Thymus (tissue), 14 donors: ENCODE measurements around the gene GPR75. TPM values are rescaled to one million over a fixed set of nuclear protein-coding genes. Genes with fewer than 3 reads are reported as not detected.

Experiments used
- DNase-seq, 9 donors: peaks; one replicate each; pipeline ENCODE4 v3.0.0-alpha.2; 2013; ENCODE audit warnings: low spot score in 9 of 9, low read depth in 6 of 9, missing footprints in 1 of 9
- H3K27ac ChIP-seq, 2 donors: one replicate each; pipeline ENCODE4 v1.5.1; 2013; ENCODE audit warnings: control low read depth in 1 of 2, low read depth in 1 of 2, low read length in 1 of 2, mild to moderate bottlenecking in 1 of 2, moderate library complexity in 1 of 2
- H3K27me3 ChIP-seq, 2 donors: one replicate each; pipeline ENCODE4 v1.5.1; 2013; ENCODE audit warnings: low read length in 1 of 2; ENCODE audit not compliant: control insufficient read depth in 2 of 2, insufficient read depth in 1 of 2
- H3K36me3 ChIP-seq, 2 donors: one replicate each; pipeline ENCODE4 v1.5.1; 2013; ENCODE audit warnings: low read length in 1 of 2, mild to moderate bottlenecking in 1 of 2, moderate library complexity in 1 of 2; ENCODE audit not compliant: control insufficient read depth in 2 of 2, insufficient read depth in 2 of 2
- H3K4me1 ChIP-seq, 2 donors: one replicate each; pipeline ENCODE4 v1.5.1; 2013; ENCODE audit warnings: low read length in 2 of 2; ENCODE audit not compliant: control insufficient read depth in 2 of 2, insufficient read depth in 2 of 2
- H3K4me3 ChIP-seq, 2 donors: one replicate each; pipeline ENCODE4 v1.5.1; 2013; ENCODE audit warnings: low read length in 2 of 2, control low read depth in 1 of 2, mild to moderate bottlenecking in 1 of 2
- H3K9me3 ChIP-seq, 2 donors: one replicate each; pipeline ENCODE4 v1.5.1; 2013; ENCODE audit warnings: low read length in 1 of 2, mild to moderate bottlenecking in 1 of 2; ENCODE audit not compliant: control insufficient read depth in 2 of 2, insufficient read depth in 1 of 2
- WGBS: extraction: QIAGEN DNeasy Blood & Tissue Kit; methylation state at CpG from one replicate; pipeline ENCODE4 v1.1.7; 2013; 5-methylcytosine and 5-hydroxymethylcytosine counted together
- long read RNA-seq, 10 donors: transcript quantifications; one replicate each; lab custom pipeline, GENCODE V29; 2026
- polyA plus RNA-seq: library from polyadenylated mRNA; stranded (reverse); fragments of 200-250 nt; gene quantifications from one replicate; pipeline ENCODE4 v1.2.3, GENCODE V29; 2013
- total RNA-seq: library from RNA; stranded (reverse); fragments of 120-200 nt; gene quantifications from one replicate; pipeline ENCODE4 v1.2.4, GENCODE V29; 2013
- donor health status: healthy.

GPR75 gene
- total RNA-seq (0.57 TPM), polyA plus RNA-seq (0.50 TPM)
- long read RNA-seq, donor 1 = 0 reads
- long read RNA-seq, donor 2 = 0 reads
- long read RNA-seq, donor 3 = 0 reads
- long read RNA-seq, donor 4, partial matches to known transcripts = 0 of 1 reads
- long read RNA-seq, donor 4, other reads (novel, unspliced or antisense) = 0 of 1 reads
- long read RNA-seq, donor 5 = 0 reads
- long read RNA-seq, donor 6 = 0 reads
- long read RNA-seq, donor 7, partial matches to known transcripts = 0 of 1 reads
- long read RNA-seq, donor 7, other reads (novel, unspliced or antisense) = 0 of 1 reads
- long read RNA-seq, donor 8, partial matches to known transcripts = 0 of 1 reads
- long read RNA-seq, donor 8, other reads (novel, unspliced or antisense) = 0 of 1 reads
- long read RNA-seq, donor 9, partial matches to known transcripts = 0 of 1 reads
- long read RNA-seq, donor 9, other reads (novel, unspliced or antisense) = 0 of 1 reads
- long read RNA-seq, donor 10 = 0 reads

DNA sequence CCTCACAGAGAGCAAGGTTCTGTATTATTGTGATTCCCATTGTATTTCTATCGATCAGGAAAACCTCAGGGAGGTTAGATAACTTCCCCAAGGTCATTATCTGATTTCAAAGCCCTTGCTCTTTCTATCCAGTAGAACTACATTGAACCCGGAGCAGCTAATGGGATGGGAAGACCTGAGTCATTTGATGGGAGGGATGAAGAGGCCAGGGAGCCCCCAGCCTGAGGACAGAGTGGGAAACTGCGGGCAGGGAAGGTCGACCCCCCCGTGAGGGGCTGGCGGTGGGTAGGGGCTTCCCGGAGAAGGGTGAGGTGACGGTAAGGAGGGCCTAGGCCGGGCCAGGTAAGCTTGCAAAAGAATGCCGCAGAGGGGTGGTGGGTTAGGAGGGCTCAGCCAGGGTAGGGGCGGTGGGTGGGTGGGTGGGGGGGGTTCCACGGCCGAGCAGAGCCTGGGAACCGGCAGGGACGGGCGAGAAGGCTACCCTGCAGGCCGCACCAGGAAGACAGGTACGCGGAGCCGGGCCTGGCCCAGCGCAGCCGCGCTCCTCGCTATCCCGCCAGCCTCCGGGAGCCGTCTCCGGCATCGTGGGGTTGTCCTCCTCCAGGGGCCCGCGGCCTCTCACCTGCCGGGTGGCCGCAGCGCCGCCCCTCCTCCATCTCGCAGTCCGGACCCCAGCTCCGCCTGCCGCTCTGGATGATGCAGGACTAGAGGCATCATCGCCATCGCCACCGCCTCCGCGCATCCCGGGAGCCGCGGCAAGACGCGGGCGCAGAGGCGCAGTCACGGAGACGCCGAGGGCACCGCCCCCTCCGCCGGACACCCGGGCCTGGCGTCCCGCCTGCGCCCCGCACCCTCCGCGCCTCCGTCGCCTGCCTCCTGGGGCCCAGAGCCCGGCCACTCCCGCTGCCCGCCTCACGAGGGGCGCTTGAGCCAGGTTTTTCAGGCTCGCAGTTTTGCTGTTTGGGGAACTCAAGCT lies at the start of gene GPR75:
Gene GPR75, minus strand, starts transcription at position 762 of the 976 bp plus-strand sequence. CDS start 5,211 bp downstream, outside the sequence.
- Histone ChIP-seq H3K4me1 (no peaks in the 10 kb centered on the region), H3K9me3 (no peaks in the 10 kb centered on the region), H3K27ac (no peak within 1 kb of the TSS), H3K36me3 (peaks cover 8 to 11% of the 10 kb centered on the region in 2 donors), H3K4me3 (no peak within 1 kb of the TSS), H3K27me3 (no peaks in the 10 kb centered on the region)
- WGBS = 92% methylated on average over 72 of the region's 72 CpGs
- no peak for DNase-seq

GRCh38 chr2:53907582-53907981 lies 47.8 kb upstream of the GPR75 start:
- Histone ChIP-seq H3K27ac (no peak overlapping the region), H3K9me3 (no peaks in the 10 kb centered on the region), H3K4me3 (no peak overlapping the region), H3K36me3 (peaks cover 13 to 50% of the 10 kb centered on the region in 2 donors), H3K27me3 (no peaks in the 10 kb centered on the region), H3K4me1 (no peaks in the 10 kb centered on the region)
- WGBS = 97% methylated on average over 1 of the region's 1 CpG
- no peak for DNase-seq

DNA sequence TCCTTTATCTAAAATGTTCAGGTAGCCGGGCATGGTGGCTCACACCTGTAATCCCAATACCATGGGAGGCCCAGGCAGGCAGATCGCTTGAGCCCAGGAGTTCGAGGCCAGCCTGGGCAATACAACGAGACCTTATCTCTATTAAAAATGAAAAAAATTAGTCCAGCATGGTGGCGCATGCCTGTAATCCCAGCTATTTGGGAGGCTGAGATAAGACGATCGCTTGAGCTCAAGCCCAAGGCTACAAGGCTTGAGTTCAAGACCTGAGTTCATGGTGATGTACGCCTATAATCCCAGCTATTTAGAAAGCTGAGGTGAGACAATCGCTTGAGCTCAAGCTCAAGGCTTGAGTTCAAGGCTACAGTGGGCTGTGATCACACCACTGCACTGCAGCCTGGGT lies 45.6 kb upstream of the GPR75 start:
- no peak overlapping the region for H3K4me3 ChIP-seq
- H3K27me3 ChIP-seq = no peaks in the 10 kb centered on the region
- H3K4me1 ChIP-seq = no peaks in the 10 kb centered on the region
- no peaks in the 10 kb centered on the region for H3K9me3 ChIP-seq
- WGBS = 98% methylated on average over 9 of the region's 9 CpGs
- H3K36me3 ChIP-seq = peaks cover 23 to 63% of the 10 kb centered on the region in 2 donors
- H3K27ac ChIP-seq = no peak overlapping the region
- no peak for DNase-seq

DNA sequence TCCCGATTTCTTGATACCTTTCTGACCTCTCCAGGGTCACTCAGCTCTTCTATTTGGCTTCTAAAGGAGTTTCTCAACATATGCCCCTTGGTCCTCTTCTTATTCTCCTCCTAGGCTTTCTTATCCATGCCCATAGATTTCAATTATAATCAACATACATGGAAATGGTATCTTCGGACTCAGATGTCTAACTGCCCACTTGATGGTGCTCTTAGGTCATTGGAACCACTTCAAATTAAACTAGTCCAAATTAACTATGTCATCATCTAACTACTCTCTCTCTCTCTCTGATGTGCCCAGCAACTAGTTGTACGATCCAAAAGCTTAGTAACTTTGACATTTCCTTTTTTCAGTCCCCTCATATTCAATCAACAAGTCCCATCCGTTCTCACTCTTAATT lies 43.2 kb upstream of the GPR75 start:
- Histone ChIP-seq H3K4me3 (no peak overlapping the region), H3K4me1 (no peaks in the 10 kb centered on the region), H3K36me3 (peaks cover 36 to 72% of the 10 kb centered on the region in 2 donors), H3K27ac (no peak overlapping the region), H3K9me3 (no peaks in the 10 kb centered on the region), H3K27me3 (no peaks in the 10 kb centered on the region)
- DNase-seq = no peak
- WGBS = 98% methylated on average over 4 of the region's 4 CpGs

GRCh38 chr2:53901192-53901591 lies 41.4 kb upstream of the GPR75 start:
- Histone ChIP-seq H3K9me3 (no peaks in the 10 kb centered on the region), H3K4me1 (no peaks in the 10 kb centered on the region), H3K4me3 (no peak overlapping the region), H3K36me3 (peaks cover 40 to 65% of the 10 kb centered on the region in 2 donors), H3K27ac (no peak overlapping the region), H3K27me3 (no peaks in the 10 kb centered on the region)
- DNase-seq = no peak
- 98% methylated on average over 3 of the region's 3 CpGs for WGBS

- Histone ChIP-seq H3K27ac (no peak overlapping the region), H3K4me1 (no peaks in the 10 kb centered on the region), H3K9me3 (no peaks in the 10 kb centered on the region), H3K4me3 (no peak overlapping the region), H3K36me3 (peaks cover 31 to 77% of the 10 kb centered on the region in 2 donors), H3K27me3 (no peaks in the 10 kb centered on the region)
- WGBS = 95% methylated on average over 3 of the region's 3 CpGs
- no peak for DNase-seq
Measured at GRCh38 chr2:53896864-53897263, 37.1 kb upstream of the GPR75 start.

DNA sequence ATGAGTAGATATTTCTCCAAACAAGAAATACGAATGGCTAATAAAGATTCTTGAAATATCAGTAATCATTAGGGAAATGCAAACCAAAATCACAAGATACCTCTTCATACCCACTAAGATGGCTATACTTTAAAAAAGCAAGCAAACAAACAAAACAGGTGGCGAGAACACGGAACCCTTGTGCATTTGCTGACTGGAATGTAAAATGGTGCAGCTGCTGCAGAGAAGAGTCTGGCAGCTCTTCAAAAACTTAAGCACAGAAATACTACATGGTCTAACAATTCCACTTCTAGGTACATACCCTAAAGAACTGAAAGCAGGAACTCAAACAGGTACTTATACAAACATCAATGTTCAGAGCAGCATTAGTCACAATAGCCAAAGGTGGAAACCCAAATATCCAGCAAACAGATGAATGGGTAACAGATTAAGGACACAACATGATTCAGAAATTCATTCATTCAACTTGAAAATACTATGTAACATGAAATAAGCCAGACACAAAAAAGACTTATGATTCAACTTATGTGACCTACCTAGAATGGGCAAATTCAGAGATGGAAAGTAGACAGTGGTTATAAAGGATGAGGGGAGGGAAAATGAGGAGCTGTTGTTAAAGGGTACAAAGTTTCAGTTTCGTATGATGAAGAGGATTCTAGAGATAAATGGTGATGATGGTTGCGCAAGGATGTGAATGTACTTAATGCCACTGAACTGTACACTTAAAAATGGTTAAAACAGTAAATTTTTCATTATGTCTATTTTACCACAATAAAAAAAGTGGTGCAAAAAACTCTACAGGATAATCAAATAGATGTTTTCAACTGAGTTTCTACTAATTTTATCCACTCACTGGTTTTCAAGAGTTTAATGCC lies 26.9 kb upstream of the GPR75 start:
- WGBS = 97% methylated on average over 5 of the region's 5 CpGs
- Histone ChIP-seq H3K4me1 (no peaks in the 10 kb centered on the region), H3K27me3 (no peaks in the 10 kb centered on the region), H3K36me3 (peaks cover 10 to 73% of the 10 kb centered on the region in 2 donors), H3K4me3 (no peak overlapping the region), H3K27ac (no peak overlapping the region), H3K9me3 (no peaks in the 10 kb centered on the region)
- no peak for DNase-seq

- Histone ChIP-seq H3K4me3 (no peak overlapping the region), H3K36me3 (peaks cover 4 to 73% of the 10 kb centered on the region in 2 donors), H3K9me3 (no peaks in the 10 kb centered on the region), H3K27me3 (no peaks in the 10 kb centered on the region), H3K4me1 (no peaks in the 10 kb centered on the region), H3K27ac (no peak overlapping the region)
- DNase-seq = no peak
- WGBS = 99% methylated on average over 1 of the region's 1 CpG
Measured at GRCh38 chr2:53884883-53885282, 25.1 kb upstream of the GPR75 start.
